HG02852 (cell line): ENCODE measurements around the gene ADRM1.

ENCODE experiments used
- ATAC-seq: cut with Tn5 transposase; IDR thresholded peaks from one replicate; pipeline ENCODE4 v1.9.1; 2021; ENCODE audit warnings: mild to moderate bottlenecking, moderate library complexity; ENCODE audit not compliant: unreplicated experiment

ADRM1 gene

GRCh38 chr20:62309947-62310756, 7.4 kb downstream of the ADRM1 start:
- ATAC-seq: no peak

- ATAC-seq: no peak
Measured at GRCh38 chr20:62310757-62311121, 7.9 kb downstream of the ADRM1 start.

GRCh38 chr20:62311150-62311549, 8.4 kb downstream of the ADRM1 start:
- ATAC-seq: no peak

- ATAC-seq: no peak
Measured at GRCh38 chr20:62311832-62312661, 9.2 kb downstream of the ADRM1 start.

- no peak for ATAC-seq
Measured at GRCh38 chr20:62312662-62312977, 9.8 kb downstream of the ADRM1 start.

GRCh38 chr20:62313021-62313420, 10.2 kb downstream of the ADRM1 start:
- no peak for ATAC-seq

- no peak for ATAC-seq
Measured at GRCh38 chr20:62313460-62314338, 10.9 kb downstream of the ADRM1 start.

GRCh38 chr20:62314339-62314638, 11.5 kb downstream of the ADRM1 start:
- ATAC-seq: no peak

GRCh38 chr20:62314711-62315302, 12.0 kb downstream of the ADRM1 start:
- ATAC-seq: no peak

GRCh38 chr20:62315773-62316172, 13.0 kb downstream of the ADRM1 start:
- no peak for ATAC-seq

GRCh38 chr20:62316331-62317166, 13.8 kb downstream of the ADRM1 start:
- ATAC-seq: no peak

GRCh38 chr20:62317167-62317655, 14.4 kb downstream of the ADRM1 start:
- ATAC-seq: no peak

GRCh38 chr20:62318400-62319345, 15.9 kb downstream of the ADRM1 start:
- ATAC-seq: no peak

- ATAC-seq: no peak
Measured at GRCh38 chr20:62319346-62319909, 16.6 kb downstream of the ADRM1 start.

- no peak for ATAC-seq
Measured at GRCh38 chr20:62320581-62321354, 18.0 kb downstream of the ADRM1 start.

- no peak for ATAC-seq
Measured at GRCh38 chr20:62321521-62321948, 18.7 kb downstream of the ADRM1 start.

- no peak for ATAC-seq
Measured at GRCh38 chr20:62321975-62322374, 19.2 kb downstream of the ADRM1 start.
